GM19328 (cell line): ENCODE measurements around the gene TBC1D14.
A peak's percentile ranks its signal among the peaks of the same experiment; 100 is the strongest.
"Not testable (repeated sequence)": the region's sequence is repeated elsewhere in the genome, so short reads cannot be mapped to it uniquely, and the experiment has no call there.

Experiments
- ATAC-seq: cut with Tn5 transposase; IDR thresholded peaks from one replicate; pipeline ENCODE4 v1.9.1; 2021; ENCODE audit warnings: mild to moderate bottlenecking, moderate library complexity; ENCODE audit not compliant: unreplicated experiment

TBC1D14 gene

DNA sequence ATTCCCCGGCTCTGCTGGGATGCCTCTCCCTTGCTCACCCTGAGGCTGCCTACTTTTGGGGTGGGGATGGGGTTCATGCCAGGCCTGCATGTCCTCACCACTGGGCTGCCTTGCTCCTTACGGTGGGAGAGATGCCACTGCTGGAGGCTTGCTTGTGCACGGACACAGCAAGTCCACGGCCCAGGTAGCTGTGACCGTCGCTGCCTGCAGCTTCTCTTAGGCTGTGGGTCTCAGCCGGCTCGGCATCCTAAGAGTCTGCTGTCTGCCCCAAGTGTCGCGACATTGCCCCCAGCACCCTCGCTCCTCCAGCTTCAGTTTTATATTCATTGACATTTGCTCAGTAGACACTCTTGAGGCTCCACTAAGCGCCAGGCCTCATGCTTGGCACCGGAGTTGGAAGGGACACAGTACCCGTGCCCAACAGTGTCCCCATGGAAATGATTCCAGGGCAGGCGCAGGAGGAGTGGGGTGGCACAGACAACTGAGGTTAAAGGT is 58.3 kb downstream of the TBC1D14 start:
- no peak for ATAC-seq

DNA sequence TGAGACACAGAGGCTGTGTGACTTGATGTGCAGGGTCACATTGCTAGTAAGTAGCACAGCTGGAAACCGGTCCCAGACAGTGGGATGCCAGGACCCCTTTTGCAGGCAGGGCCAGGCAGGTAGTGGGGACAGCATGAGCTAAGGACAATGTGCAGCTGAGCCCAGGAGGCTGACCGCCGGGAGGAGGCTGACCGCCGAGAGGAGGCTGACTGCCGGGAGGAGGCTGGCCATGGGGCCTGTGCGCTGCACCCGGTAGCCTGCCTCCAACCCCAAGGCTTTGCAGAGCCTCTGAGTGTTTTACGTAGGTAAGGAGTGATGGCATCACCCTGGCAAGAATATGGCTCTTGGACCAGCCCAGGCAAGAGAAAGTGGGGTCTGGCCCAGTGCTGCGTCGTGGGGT is 58.9 kb downstream of the TBC1D14 start:
- ATAC-seq = no peak

DNA sequence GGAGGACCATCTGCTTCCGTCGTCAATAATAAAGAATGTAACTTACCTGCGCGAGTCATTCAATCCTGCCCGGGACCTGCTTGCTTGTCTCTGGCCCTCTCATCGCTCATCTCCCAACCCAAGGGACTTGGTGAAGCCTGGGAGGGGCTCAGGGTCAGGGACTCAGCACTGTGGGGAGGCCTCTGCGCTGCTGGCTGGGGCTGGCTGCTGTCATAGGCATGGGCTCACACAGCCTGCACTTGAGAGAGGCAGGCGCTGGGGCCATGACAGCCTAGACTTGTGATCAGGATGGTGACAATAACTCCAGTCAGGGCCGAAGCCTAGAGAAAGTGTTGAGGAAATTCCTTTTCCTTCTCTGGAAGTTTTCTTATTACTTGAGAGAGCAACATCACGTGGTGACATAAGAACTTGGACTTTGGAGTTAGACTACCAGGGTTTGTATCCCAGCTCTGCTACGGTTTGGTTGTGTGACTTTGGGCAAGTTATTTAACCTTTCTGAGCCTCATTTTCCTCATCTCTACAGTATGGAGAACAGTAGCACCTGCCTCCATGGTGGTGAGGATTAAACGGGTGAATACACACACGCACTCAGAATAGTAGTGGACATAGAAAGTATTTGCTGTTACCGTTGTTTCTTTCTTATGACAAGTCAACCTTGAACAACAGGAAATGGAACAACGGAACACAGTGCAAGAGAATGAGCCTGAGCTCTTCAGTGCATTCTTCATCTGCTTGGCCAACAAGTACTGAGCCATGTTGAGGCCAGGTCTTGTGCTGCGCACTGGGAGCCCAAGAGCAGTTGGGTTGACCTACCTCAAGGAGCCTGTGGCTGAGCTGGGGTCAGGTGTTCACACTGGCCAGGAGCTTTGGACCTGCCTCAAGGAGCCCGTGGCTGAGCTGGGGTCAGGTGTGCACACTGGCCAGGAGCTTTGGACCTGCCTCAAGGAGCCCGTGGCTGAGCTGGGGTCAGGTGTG is 60.5 kb downstream of the TBC1D14 start:
- ATAC-seq = peak; percentile 75

DNA sequence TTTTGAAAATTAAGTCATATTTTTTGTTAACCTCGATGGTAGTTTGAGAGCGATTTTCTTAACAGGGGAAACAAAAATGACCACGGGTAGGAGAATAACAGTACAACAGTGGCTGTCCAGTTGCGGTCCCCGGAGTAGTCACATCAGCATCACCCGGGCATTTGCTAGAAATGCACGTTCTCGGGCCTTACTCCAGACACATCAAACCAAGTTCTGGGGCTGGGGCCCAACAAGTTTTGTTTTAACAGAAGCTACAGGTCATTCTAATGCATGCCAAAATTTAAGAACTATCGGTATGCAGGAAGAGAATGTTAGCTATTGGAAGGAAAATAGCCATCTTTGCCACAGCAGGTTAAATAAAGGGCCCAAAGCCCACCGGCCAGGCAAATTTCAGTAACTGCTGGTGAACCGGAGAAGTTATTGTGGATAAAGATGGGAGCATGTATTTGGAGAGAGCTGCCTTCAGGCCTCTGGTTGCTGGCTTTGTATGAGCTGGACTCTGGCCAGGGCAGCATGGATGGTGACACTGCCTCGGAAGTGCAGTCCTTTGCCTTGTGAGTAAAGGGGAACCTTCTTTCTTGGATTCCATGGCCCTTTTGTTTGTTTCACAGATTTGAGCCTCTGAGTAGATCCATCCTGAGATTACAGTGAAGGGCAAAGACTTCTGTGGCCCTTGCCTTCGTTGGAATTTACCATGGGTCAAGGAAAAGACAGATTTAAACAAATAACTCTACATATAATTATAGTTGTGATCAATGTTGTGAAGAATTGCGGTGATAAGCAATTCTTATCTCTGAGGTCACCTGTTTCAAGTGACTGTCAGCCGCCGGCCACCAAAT is 62.1 kb downstream of the TBC1D14 start:
- no peak for ATAC-seq

DNA sequence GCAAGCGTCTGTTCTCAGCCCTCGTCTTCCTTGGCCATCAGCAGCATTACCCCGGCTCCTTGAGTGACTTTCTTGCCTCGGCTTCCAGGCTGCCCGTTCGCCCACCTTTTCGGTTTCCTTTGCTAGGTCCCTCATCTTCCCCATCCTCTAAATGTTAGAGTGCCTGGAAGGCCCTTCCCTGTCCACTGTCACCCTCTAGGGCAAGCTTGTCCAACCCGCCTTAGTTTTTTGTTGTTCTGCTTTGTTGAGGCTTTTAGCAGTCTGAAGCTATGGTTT is 62.7 kb downstream of the TBC1D14 start:
- no peak for ATAC-seq

DNA sequence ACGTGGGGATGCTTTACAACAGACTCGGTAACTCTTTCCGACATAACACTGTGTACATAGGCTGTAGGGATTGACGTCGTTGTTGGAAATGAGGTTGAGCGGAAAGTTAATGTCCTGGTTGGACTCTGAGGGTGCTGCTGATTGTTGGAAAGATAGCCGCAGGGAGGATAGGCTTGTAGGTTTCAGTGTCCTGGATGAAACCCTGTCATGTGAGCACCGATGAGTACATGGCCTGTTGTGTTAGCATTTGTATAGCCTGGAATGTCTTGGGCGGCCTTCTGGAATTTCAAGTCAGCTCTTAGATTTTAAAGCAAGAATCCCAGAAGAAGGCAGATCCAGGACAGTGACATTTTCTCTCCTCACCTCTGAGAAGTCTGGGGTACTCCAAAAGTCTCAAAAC is 63.3 kb downstream of the TBC1D14 start:
- ATAC-seq = no peak

DNA sequence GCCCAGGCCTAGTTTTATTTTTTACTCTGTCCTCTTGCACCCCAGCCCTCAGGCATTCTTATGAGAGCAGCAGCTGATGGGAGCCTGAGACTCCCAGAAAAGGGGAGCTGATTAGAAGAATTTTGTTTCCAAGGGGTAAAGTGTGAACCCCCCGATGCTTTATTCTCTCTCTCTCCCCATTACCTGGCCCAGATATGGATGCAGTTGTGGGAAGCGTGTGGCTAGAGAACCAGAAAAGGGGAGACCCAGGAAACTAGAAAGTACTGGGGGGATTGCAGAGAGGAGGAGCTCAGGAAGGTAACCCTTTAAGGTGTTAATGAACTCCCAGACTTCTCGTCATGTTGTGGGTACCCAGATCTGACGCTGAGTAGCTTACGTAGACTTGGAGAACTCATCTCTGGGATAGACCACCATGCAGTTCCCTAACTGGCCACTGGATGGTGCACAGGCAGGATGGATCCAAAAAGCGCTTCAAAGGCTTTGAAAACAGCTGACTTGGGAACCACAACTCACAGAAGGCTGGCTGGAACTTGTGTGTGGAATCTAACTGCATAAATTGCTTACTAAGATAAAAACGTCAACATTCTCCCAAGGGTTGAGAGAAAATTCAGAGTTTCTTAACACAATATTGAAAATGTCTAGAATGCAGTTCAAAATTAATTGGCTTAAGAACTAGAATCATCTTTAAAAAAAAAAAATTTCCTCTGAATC is 64.7 kb downstream of the TBC1D14 start:
- ATAC-seq = no peak

DNA sequence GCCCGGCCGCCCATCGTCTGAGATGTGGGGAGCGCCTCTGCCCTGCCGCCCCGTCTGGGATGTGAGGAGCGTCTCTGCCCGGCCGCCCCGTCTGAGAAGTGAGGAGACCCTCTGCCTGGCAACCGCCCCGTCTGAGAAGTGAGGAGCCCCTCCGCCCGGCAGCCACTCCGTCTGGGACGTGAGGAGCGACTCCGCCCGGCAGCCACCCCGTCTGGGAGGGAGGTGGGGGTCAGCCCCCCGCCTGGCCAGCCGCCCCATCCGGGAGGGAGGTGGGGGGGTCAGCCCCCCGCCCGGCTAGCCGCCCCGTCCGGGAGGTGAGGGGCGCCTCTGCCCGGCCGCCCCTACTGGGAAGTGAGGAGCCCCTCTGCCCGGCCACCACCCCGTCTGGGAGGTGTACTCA is 68.2 kb downstream of the TBC1D14 start:
- not testable (repeated sequence) for ATAC-seq

DNA sequence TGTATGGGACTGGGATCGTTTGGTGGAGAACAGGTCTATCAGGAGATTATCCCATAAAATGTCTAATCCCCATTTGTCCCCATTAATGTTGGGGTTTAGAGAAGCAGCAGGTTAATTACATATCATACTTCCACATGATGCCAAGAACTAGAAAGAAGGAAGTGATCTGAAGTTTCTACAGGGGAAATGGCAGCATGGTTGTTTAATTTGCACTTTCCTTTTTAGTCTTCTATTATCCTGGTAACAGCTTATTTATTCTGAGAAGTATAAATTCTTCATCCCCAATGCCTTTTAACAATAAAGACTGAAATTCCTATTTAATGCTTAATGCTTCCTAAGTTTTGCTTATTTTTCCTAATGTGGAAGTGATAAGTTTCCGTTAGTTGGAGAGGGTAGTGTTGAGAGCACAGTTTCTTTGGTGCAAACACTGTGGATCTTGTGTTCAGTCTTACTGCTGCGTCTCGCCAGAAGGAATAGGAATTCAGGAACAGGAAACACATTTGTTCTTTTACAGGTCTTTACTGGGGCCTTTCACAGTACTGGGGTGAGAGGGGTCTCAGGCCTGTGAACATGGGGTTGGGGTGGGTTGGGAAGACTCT is 74.0 kb downstream of the TBC1D14 start:
- no peak for ATAC-seq

DNA sequence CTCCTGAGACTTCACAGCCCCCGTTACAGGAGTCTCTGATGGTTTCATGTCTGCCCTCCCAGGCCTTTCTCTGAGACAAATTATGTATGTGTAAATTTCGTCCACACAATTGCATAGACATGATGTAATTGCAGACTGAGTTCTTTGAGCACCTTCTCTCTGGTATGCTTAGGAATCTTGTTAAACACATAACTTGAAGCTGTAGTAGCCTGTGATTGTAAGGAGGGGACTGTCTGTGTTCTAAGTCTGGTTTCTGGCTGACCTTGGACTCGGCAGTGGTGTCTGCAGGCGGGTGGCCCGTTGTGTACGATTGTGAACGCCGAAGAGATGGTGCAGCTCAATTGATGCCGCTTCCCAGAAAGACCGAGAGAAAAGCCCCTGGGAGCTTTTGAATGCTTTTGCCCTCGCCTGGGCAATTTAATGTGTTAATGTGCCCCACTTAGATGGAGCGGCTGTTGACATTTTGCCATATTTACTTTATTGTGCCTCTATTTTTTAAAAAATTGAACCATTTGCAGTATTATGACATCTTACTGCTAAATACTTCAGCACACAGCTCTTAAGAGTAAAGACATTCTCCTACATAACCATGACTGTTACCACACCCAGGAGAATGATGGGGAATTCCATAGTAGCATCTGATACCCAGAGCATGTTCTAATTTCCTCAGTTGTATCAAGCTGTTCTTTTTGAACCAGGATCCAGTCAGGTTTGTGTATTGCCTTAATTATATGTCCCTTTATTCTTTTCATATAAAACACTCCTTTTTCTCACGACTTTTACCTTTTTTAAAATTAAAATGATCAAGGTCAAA is 75.2 kb downstream of the TBC1D14 start:
- ATAC-seq = no peak

DNA sequence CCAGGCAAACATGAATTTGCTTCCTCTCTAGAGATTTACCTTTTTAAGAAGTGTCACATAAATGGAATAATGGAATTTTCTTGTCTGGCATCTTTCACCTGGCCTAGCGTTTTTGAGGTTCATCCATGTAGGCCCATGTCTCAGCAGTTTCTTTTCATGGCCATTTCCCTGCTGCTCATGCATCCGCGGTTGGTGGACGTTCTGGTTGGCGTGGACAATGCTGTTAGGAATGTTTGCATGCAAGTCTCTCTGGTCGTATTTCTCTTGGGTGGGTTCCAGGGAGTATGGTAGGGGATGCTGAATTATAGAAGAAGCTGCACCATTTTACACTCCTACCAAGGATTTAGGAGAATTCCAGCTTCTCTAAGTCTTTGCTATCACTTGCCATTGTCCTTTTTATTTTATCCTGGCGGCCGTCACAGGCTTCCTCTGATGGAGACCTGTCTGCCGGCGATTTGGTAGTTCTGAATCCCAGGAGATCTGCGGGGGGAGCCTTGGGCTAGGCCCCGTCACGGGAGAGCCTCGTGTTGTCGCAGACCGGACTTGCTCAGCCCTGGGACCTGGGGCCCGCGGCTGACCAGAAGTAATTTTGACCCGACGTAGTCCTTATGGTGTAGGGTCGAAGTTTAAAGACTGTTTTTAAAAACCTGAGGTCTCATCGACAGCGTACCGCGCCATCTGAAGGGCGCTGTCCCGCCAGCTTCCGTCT is 76.6 kb downstream of the TBC1D14 start:
- peak; percentile 28 for ATAC-seq

DNA sequence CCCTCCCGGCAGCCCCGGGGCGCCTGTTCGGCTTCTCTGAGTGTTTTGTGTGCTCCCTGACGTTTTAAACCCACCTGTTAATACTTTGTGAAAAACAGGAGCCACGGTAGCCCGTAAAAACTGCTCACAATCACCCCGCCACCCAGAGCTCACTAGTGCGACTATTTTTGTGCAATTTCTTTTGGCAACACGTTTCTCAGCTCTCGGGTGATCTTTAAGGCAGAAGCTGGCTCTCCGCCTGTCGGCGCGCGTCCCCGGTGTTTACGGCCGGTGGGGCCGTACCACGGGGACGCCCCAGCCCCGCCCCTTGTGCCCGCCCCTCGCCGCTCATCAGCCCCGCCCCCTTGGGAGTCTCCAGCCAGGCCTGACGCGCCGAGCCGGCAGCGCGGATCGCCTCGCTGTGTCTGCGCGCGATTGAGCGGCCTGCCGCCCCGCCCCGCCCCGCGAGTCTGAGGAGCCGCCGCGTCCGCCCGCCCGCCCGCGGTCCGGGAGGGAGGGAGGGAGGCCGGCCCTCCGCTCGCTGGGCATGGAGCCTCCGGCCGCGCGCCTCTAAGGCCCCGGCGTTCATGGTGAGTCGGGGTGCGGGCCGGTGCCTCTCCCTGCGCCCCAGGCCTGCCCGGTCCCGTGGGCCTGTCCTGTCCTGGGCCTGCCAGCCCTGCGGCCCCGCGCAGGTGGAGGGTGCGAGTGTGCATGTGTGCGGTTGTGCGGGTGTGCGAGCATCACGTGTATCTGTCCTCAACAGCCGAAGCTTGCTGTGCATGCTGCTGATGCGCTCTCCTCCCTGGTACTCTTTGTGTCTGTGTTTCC is 77.4 kb downstream of the TBC1D14 start:
- peak; percentile 77 for ATAC-seq

DNA sequence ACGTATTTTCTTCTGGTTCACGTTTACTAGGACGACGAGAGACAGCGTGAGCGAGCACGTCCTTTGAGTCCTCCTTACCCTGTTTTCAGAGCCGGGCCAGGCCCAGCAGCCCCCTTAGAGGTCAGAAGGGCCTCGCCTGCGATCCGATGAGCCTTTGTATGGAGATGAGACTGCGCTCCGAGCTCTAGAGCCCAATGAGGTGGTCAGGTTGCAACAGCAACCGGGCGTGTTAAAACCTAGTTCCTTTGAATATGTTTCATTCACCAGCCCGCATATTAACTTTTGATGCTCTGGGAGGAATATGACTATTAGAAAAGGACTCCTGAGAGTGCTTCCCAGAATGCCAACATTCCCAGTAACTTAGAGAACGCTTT is 77.9 kb downstream of the TBC1D14 start:
- peak; percentile 2 for ATAC-seq

DNA sequence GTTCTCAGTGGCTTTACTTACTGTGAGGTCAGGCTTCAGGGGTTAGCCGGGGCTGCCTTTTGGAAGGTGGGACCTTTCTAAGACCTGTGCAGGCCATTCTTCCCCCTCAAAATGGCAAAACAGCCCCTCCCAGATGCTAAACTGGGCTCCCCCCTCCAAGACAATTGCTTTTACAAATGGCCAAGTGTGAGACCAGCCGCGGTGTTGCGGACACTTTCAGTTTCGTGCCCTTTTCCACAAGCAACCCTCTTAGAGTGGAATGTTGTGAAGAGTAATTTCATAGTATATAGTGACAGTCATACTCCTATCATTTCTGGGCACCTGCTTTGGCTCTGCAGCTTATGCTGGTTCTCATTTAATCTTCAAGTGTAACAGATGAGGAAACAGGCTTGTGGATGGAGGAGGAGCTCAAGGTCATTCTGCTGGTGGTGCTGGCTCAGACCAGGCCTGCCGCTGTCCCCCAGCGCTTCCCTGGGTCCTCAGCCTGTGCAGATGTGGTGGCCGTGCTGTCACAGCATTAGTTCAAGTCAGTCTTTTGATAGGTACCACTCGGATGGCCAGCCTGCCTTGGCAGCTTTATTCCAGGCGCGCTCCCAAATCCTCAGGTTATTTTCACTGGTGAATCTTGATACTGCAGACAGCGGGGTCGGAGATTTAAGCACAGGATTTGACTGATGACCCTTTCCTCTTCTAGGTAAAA is 78.5 kb downstream of the TBC1D14 start:
- ATAC-seq = no peak

DNA sequence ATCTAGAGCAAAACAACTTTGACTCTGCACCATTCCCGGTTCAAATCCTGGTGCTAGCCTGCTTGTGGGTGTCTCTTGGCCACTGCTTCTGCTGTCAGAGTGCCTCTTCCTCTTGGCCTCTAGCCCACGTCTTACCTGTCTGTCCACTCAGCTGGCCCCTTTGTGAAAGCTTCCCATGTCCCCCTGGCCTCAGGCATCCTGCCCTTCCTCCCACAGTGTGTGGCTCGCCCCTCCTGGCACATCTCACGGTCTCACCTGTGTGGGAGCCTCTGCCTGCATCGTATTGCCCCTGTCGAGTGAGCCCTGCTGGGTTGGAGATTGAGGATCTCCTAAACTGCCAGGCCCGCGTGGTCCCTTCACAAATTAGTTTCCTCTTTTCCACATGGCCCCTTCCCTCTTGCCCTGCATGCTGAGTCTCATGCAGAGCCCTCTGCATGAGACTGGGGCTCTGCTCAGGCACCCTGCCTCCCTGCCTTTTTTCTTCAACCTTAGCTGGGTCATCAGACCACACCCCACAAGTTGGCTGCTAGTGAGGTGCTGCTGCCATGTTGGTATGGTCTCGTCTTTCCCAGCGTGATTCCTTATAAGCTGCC is 79.8 kb downstream of the TBC1D14 start:
- no peak for ATAC-seq

DNA sequence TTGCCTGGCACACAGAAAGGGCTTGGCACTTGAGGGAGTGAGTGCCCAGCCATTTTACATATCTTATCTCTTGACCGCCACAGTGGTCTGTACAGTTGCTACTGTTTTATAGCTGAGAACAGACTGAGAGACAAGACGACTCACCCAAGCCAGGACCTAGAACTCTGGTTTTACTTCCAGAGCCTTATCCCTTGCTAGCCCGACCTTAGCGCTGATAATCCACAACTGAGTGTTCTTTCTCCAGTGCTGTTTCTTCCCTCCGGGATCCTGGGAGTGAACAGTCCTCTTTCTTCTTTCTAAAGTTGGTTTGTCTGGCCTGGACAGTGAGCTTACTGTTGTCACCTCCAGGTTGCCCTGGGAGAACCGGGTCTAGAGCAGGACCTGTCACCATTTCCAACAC is 81.0 kb downstream of the TBC1D14 start:
- ATAC-seq = no peak

DNA sequence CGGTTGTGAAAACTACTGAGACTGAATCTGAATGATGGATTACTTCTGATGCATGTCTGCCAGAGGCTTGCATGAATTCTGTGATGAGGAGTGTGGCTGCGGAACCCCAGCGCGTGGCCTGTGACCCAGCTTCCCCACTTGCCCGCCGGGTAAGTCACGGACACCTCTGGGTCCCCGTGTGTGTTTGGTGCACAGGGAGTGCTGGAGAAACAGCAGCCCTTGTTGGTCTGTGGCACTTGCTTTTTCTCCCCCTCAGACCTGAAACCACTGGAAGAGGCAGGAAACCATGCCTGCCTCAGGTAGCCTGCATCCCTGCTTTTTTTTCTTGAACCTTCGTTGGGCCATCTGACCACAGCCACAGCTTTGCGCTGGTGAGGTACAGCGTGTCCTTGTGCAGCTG is 81.6 kb downstream of the TBC1D14 start:
- no peak for ATAC-seq
